GM23338 (cell line): ENCODE data around the gene DNAH8.

Experiments
- CREB1 ChIP-seq: fragments of 250-450 bp; sonication (Bioruptor Pico); IDR thresholded peaks from 2 replicates; pipeline ENCODE4 v1.5.0; 2020; ENCODE audit warnings: low read depth, mild to moderate bottlenecking, moderate library complexity
- CTCF ChIP-seq, 2 experiments: fragments of 200-600 bp in 1 of 2; sonication (generic) in 1 of 2; conservative IDR thresholded peaks; 2 replicates each; pipeline versions ENCODE4 v1.5.1 to v1.6.1; 2016 to 2017; ENCODE audit warnings: antibody characterized with exemption in 2 of 2, low read depth in 2 of 2, mild to moderate bottlenecking in 2 of 2, moderate library complexity in 1 of 2
- ETS1 ChIP-seq: IDR thresholded peaks from 2 replicates; pipeline ENCODE4 v1.6.1; 2016; ENCODE audit warnings: antibody characterized with exemption
- EZH2 ChIP-seq: fragments of 200-600 bp; sonication (generic); IDR thresholded peaks from one replicate; pipeline ENCODE4 v1.8.0; 2017; ENCODE audit warnings: antibody characterized with exemption, mild to moderate bottlenecking, low read depth; ENCODE audit not compliant: unreplicated experiment
- EZH2phosphoT487 ChIP-seq: fragments of 200-600 bp; sonication (generic); IDR thresholded peaks from one replicate; pipeline ENCODE4 v1.8.1; 2018; ENCODE audit warnings: antibody characterized with exemption; ENCODE audit not compliant: unreplicated experiment
- JUNB ChIP-seq: IDR thresholded peaks from one replicate; pipeline ENCODE4 v1.6.1; 2016; ENCODE audit warnings: antibody characterized with exemption; ENCODE audit not compliant: unreplicated experiment
- POLR2AphosphoS5 ChIP-seq: IDR thresholded peaks from 2 replicates; pipeline ENCODE4 v1.6.1; 2016; ENCODE audit warnings: antibody characterized with exemption, low read depth
- REST ChIP-seq: IDR thresholded peaks from one replicate; pipeline ENCODE4 v1.6.1; 2018; ENCODE audit warnings: antibody characterized with exemption; ENCODE audit not compliant: unreplicated experiment
- STAT1 ChIP-seq: IDR thresholded peaks from one replicate; pipeline ENCODE4 v1.6.1; 2016; ENCODE audit warnings: antibody characterized with exemption; ENCODE audit not compliant: unreplicated experiment
- ZNF114 ChIP-seq: fragments of 250-450 bp; sonication (Bioruptor Pico); IDR thresholded peaks from 2 replicates; pipeline ENCODE4 v1.5.0; 2020; ENCODE audit warnings: mild to moderate bottlenecking, moderate library complexity
- TF ChIP-seq, protein P1 (sequence below): fragments of 250-450 bp; sonication (Bioruptor Pico); IDR thresholded peaks from 2 replicates; pipeline ENCODE4 v1.5.0; 2020; ENCODE audit warnings: mild to moderate bottlenecking, moderate library complexity

GRCh38 chr6:38976801-38977500 is 261.8 kb downstream of the DNAH8 start:
- TF ChIP-seq CTCF (conservative IDR thresholded peaks at IDR 0.05; ENCODE audit: low read depth in 2 of 2): no peak
- no peak for TF ChIP-seq JUNB
- TF ChIP-seq EZH2: no peak
- no peak for TF ChIP-seq CREB1 (CRISPR knock-in tag)
- no peak for TF ChIP-seq POLR2AphosphoS5
- TF ChIP-seq STAT1: no peak
- no peak for TF ChIP-seq REST
- TF ChIP-seq EZH2phosphoT487: no peak
- TF ChIP-seq ZNF114: no peak
- no peak for TF ChIP-seq ETS1
- TF ChIP-seq, protein P1, sequence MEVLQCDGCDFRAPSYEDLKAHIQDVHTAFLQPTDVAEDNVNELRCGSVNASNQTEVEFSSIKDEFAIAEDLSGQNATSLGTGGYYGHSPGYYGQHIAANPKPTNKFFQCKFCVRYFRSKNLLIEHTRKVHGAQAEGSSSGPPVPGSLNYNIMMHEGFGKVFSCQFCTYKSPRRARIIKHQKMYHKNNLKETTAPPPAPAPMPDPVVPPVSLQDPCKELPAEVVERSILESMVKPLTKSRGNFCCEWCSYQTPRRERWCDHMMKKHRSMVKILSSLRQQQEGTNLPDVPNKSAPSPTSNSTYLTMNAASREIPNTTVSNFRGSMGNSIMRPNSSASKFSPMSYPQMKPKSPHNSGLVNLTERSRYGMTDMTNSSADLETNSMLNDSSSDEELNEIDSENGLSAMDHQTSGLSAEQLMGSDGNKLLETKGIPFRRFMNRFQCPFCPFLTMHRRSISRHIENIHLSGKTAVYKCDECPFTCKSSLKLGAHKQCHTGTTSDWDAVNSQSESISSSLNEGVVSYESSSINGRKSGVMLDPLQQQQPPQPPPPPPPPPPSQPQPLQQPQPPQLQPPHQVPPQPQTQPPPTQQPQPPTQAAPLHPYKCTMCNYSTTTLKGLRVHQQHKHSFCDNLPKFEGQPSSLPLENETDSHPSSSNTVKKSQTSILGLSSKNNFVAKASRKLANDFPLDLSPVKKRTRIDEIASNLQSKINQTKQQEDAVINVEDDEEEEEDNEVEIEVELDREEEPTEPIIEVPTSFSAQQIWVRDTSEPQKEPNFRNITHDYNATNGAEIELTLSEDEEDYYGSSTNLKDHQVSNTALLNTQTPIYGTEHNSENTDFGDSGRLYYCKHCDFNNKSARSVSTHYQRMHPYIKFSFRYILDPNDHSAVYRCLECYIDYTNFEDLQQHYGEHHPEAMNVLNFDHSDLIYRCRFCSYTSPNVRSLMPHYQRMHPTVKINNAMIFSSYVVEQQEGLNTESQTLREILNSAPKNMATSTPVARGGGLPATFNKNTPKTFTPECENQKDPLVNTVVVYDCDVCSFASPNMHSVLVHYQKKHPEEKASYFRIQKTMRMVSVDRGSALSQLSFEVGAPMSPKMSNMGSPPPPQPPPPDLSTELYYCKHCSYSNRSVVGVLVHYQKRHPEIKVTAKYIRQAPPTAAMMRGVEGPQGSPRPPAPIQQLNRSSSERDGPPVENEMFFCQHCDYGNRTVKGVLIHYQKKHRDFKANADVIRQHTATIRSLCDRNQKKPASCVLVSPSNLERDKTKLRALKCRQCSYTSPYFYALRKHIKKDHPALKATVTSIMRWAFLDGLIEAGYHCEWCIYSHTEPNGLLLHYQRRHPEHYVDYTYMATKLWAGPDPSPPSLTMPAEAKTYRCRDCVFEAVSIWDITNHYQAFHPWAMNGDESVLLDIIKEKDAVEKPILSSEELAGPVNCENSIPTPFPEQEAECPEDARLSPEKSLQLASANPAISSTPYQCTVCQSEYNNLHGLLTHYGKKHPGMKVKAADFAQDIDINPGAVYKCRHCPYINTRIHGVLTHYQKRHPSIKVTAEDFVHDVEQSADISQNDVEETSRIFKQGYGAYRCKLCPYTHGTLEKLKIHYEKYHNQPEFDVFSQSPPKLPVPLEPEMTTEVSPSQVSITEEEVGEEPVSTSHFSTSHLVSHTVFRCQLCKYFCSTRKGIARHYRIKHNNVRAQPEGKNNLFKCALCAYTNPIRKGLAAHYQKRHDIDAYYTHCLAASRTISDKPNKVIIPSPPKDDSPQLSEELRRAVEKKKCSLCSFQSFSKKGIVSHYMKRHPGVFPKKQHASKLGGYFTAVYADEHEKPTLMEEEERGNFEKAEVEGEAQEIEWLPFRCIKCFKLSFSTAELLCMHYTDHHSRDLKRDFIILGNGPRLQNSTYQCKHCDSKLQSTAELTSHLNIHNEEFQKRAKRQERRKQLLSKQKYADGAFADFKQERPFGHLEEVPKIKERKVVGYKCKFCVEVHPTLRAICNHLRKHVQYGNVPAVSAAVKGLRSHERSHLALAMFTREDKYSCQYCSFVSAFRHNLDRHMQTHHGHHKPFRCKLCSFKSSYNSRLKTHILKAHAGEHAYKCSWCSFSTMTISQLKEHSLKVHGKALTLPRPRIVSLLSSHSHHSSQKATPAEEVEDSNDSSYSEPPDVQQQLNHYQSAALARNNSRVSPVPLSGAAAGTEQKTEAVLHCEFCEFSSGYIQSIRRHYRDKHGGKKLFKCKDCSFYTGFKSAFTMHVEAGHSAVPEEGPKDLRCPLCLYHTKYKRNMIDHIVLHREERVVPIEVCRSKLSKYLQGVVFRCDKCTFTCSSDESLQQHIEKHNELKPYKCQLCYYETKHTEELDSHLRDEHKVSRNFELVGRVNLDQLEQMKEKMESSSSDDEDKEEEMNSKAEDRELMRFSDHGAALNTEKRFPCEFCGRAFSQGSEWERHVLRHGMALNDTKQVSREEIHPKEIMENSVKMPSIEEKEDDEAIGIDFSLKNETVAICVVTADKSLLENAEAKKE (CRISPR knock-in tag): no peak
